Muscle of arm (tissue), 12 donors: Measurements from ENCODE around the gene FAM111A. TPM values are rescaled to one million over a fixed set of nuclear protein-coding genes. Genes with fewer than 3 reads are reported as not detected.

Experiments used
- DNase-seq: peaks from one replicate; pipeline ENCODE4 v3.0.0-alpha.2; 2013
- polyA plus RNA-seq, 12 donors: library from polyadenylated mRNA; unstranded; fragments of 120-200 nt; gene quantifications; one replicate each; pipeline ENCODE4 v1.2.1, GENCODE V29; 2013; ENCODE audit not compliant: insufficient read length in 12 of 12

Gene FAM111A
- polyA plus RNA-seq, 12 donors, result 17.1 to 91.4 (median 28.6) TPM; not detected in 1

GRCh38 chr11:59197991-59198390, 55.3 kb downstream of the FAM111A start:
- DNase-seq, result peak; percentile 61

GRCh38 chr11:59198726-59199125, 56.1 kb downstream of the FAM111A start:
- DNase-seq, result no peak

- DNase-seq, result no peak
Measured at GRCh38 chr11:59199546-59200422, 57.1 kb downstream of the FAM111A start.

GRCh38 chr11:59200423-59200746, 57.7 kb downstream of the FAM111A start:
- DNase-seq, result no peak

- DNase-seq, result no peak
Measured at GRCh38 chr11:59201353-59201752, 58.7 kb downstream of the FAM111A start.

Other genes with a start within 250 kb of the FAM111A start
- gene GLYATL1, start 203.4 kb upstream of the FAM111A start, polyA plus RNA-seq, result 1 to 10 TPM in 4 of 12 donors, under 1 TPM in 6, not detected in 2; 0.35 to 1.7 (median 0.74) TPM
- gene GLYATL1B, start 56.5 kb upstream of the FAM111A start, polyA plus RNA-seq, result not detected
- 10 to 100 TPM in 6 of 12 donors, 1 to 10 TPM in 5, not detected in 1; 5.5 to 16.8 (median 10.8) TPM for gene FAM111B, start 35.6 kb upstream of the FAM111A start, polyA plus RNA-seq
- 10 to 100 TPM in 11 of 12 donors, not detected in 1; 15.7 to 82.8 (median 22.6) TPM for gene DTX4, start 29.3 kb downstream of the FAM111A start, polyA plus RNA-seq
- 10 to 100 TPM in 7 of 12 donors, 1 to 10 TPM in 4, not detected in 1; 7.5 to 28.3 (median 10.6) TPM for gene MPEG1, start 70.1 kb downstream of the FAM111A start, polyA plus RNA-seq
- not detected for gene OR5AN1, start 216.0 kb downstream of the FAM111A start, polyA plus RNA-seq